ENCODE results near the gene NFS1. TPM values are rescaled to one million over a fixed set of nuclear protein-coding genes. Genes with fewer than 3 reads are reported as not detected.
"Not testable (repeated sequence)": the region's sequence is repeated elsewhere in the genome, so short reads cannot be mapped to it uniquely, and the experiment has no call there.

Gene NFS1
- total RNA-seq, 2 donors from 2014 or later: 17.0 to 30.9 TPM

DNA sequence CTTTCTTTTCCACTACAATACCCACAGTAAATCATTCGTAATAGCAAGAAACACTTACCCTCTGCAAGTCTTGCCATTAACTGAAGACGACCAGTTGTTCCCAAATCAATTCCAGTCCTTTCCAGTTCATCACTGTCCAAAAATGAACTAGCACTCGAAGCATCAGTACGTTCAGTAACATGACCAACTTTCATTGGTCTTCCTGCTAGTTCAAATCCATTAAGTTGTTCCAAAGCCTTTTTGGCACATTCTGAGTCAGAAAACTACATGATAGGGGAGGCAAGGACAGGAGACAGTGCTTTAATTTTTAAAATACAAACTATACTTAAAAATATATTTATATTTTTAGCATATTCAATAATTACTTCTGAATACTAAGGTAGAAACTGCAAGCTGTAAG is 15.0 kb upstream of the NFS1 start:
- Mint-ChIP-seq H3K27me3 (ENCODE audit: insufficient read depth) (no peaks in the 10 kb centered on the region), H3K9me3 (no peaks in the 10 kb centered on the region), H3K4me1 (no peaks in the 10 kb centered on the region), H3K27ac (no peak overlapping the region), H3K4me3 (no peak overlapping the region), H3K36me3 (ENCODE audit: low read depth) (peaks cover 75% of the 10 kb centered on the region)
- DNase-seq: no peak
- no peak overlapping the region for H3K4me3 ChIP-seq (ENCODE audit: low read length)
- no peak overlapping the region for H3K9ac ChIP-seq (ENCODE audit: extremely low read depth, low read length, poor library complexity, severe bottlenecking)
- H3K36me3 ChIP-seq (ENCODE audit: control insufficient read depth, insufficient read depth, low read length): peaks cover 97% of the 10 kb centered on the region
- TF ChIP-seq CTCF (conservative IDR thresholded peaks at IDR 0.05): no peak
- no peaks in the 10 kb centered on the region for H3K9me3 ChIP-seq (ENCODE audit: control insufficient read depth, low read length)
- 93 to 94% methylated on average over 4 of the region's 4 CpGs for WGBS, 2 experiments (ENCODE audit: insufficient coverage in 1 of 2, insufficient read length in 1 of 2)
- no peaks in the 10 kb centered on the region for H3K27me3 ChIP-seq (ENCODE audit: control insufficient read depth, insufficient read depth, low read length, poor library complexity, severe bottlenecking)
- no peak overlapping the region for H3K27ac ChIP-seq (ENCODE audit: low read depth, low read length)
- no peaks in the 10 kb centered on the region for H3K4me1 ChIP-seq (ENCODE audit: control insufficient read depth, insufficient read depth, low read length)

- not testable (repeated sequence) for H3K4me3 Mint-ChIP-seq; H3K9me3 ChIP-seq (ENCODE audit: control insufficient read depth, low read length); H3K27me3 Mint-ChIP-seq (ENCODE audit: insufficient read depth); H3K27me3 ChIP-seq (ENCODE audit: control insufficient read depth, insufficient read depth, low read length, poor library complexity, severe bottlenecking); H3K27ac ChIP-seq (ENCODE audit: low read depth, low read length); H3K4me1 Mint-ChIP-seq; H3K9ac ChIP-seq (ENCODE audit: extremely low read depth, low read length, poor library complexity, severe bottlenecking); H3K4me3 ChIP-seq (ENCODE audit: low read length); H3K4me1 ChIP-seq (ENCODE audit: control insufficient read depth, insufficient read depth, low read length); H3K9me3 Mint-ChIP-seq
- H3K36me3 ChIP-seq (ENCODE audit: control insufficient read depth, insufficient read depth, low read length): peaks cover 98% of the 10 kb centered on the region
- Mint-ChIP-seq H3K27ac (peak overlapping the region; percentile 31), H3K36me3 (ENCODE audit: low read depth) (peaks cover 71% of the 10 kb centered on the region)
- peak; percentile 14 for DNase-seq
- 93 to 95% methylated on average over 7 to 9 of the region's 9 CpGs for WGBS, 2 experiments (ENCODE audit: insufficient coverage in 1 of 2, insufficient read length in 1 of 2)
Measured at GRCh38 chr20:35713120-35713519, 14.0 kb upstream of the NFS1 start.

- no peak overlapping the region for H3K4me3 Mint-ChIP-seq
- H3K4me1 Mint-ChIP-seq: no peaks in the 10 kb centered on the region
- DNase-seq: peak; percentile 17
- TF ChIP-seq CTCF (conservative IDR thresholded peaks at IDR 0.05): no peak
- Histone ChIP-seq H3K36me3 (ENCODE audit: control insufficient read depth, insufficient read depth, low read length) (peaks cover 96% of the 10 kb centered on the region), H3K9me3 (ENCODE audit: control insufficient read depth, low read length) (no peaks in the 10 kb centered on the region), H3K4me3 (ENCODE audit: low read length) (no peak overlapping the region), H3K27ac (ENCODE audit: low read depth, low read length) (no peak overlapping the region), H3K4me1 (ENCODE audit: control insufficient read depth, insufficient read depth, low read length) (no peaks in the 10 kb centered on the region), H3K9ac (ENCODE audit: extremely low read depth, low read length, poor library complexity, severe bottlenecking) (no peak overlapping the region), H3K27me3 (ENCODE audit: control insufficient read depth, insufficient read depth, low read length, poor library complexity, severe bottlenecking) (no peaks in the 10 kb centered on the region)
- peaks cover 70% of the 10 kb centered on the region for H3K36me3 Mint-ChIP-seq (ENCODE audit: low read depth)
- no peaks in the 10 kb centered on the region for H3K9me3 Mint-ChIP-seq
- H3K27me3 Mint-ChIP-seq (ENCODE audit: insufficient read depth): no peaks in the 10 kb centered on the region
- H3K27ac Mint-ChIP-seq: peak overlapping the region; percentile 12
- WGBS, 2 experiments (ENCODE audit: insufficient coverage in 1 of 2, insufficient read length in 1 of 2): 91 to 96% methylated on average over 5 to 6 of the region's 6 CpGs
Measured at GRCh38 chr20:35711588-35712209, 12.5 kb upstream of the NFS1 start.

Data from endodermal cell (in vitro differentiated cells).